Measurements from ENCODE around the gene TCF4.

TCF4 gene

DNA sequence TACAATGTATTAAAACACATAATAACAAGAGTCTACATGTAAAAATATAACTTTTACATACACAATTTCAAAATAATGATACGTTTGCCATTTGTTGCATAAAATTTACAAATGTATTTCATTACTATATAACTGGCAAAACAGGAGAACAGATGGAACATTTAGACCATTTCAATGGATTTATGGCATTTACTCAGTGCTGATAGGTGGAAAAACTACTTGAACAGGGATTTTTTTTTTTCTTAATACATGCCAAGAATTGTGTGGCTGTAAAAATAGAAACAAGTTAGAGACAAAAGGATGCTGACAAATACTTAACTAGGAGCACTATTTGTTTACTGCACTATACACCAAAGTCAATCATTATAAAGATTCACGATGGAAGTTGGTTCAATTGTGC, 361.9 kb downstream of the TCF4 start:
- H3K36me3 ChIP-seq (ENCODE audit: control insufficient read depth in 2 of 2, insufficient read depth in 1 of 2, low read length in 2 of 2) = peaks cover 14 to 19% of the 10 kb centered on the region in 2 experiments
- CTCF ChIA-PET = interaction anchor here (0.7 to 1.9 kb wide), 2 partner anchors 9 to 140 kb away, joined by 3 to 8 read pairs; no protein-coding TSS in a partner anchor
- no peak overlapping the region for H3K4me3 ChIP-seq (ENCODE audit: low read depth, low read length)
- TF ChIP-seq, protein P1, sequence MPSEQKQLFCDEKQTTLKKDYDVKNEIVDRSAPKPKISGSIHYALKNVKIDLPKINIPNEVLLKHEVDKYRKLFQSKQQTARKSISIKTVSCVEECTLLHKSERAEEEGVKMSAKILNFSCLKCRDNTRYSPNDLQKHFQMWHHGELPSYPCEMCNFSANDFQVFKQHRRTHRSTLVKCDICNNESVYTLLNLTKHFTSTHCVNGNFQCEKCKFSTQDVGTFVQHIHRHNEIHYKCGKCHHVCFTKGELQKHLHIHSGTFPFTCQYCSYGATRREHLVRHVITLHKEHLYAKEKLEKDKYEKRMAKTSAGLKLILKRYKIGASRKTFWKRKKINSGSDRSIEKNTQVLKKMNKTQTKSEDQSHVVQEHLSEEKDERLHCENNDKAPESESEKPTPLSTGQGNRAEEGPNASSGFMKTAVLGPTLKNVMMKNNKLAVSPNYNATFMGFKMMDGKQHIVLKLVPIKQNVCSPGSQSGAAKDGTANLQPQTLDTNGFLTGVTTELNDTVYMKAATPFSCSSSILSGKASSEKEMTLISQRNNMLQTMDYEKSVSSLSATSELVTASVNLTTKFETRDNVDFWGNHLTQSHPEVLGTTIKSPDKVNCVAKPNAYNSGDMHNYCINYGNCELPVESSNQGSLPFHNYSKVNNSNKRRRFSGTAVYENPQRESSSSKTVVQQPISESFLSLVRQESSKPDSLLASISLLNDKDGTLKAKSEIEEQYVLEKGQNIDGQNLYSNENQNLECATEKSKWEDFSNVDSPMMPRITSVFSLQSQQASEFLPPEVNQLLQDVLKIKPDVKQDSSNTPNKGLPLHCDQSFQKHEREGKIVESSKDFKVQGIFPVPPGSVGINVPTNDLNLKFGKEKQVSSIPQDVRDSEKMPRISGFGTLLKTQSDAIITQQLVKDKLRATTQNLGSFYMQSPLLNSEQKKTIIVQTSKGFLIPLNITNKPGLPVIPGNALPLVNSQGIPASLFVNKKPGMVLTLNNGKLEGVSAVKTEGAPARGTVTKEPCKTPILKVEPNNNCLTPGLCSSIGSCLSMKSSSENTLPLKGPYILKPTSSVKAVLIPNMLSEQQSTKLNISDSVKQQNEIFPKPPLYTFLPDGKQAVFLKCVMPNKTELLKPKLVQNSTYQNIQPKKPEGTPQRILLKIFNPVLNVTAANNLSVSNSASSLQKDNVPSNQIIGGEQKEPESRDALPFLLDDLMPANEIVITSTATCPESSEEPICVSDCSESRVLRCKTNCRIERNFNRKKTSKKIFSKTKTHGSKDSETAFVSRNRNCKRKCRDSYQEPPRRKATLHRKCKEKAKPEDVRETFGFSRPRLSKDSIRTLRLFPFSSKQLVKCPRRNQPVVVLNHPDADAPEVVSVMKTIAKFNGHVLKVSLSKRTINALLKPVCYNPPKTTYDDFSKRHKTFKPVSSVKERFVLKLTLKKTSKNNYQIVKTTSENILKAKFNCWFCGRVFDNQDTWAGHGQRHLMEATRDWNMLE (tag by site-specific recombination; conservative IDR thresholded peaks at IDR 0.05; ENCODE audit: low read depth) = no peak
- TF ChIP-seq PRDM1 (tag by site-specific recombination; IDR thresholded peaks at IDR 0.05) (no peak), ZNF394 (tag by site-specific recombination; IDR thresholded peaks at IDR 0.05; ENCODE audit: borderline replicate concordance) (no peak), ZNF112 (tag by site-specific recombination; IDR thresholded peaks at IDR 0.05) (no peak), TCF7L2 (IDR thresholded peaks at IDR 0.05; ENCODE audit: borderline replicate concordance, low read depth, low read length) (no peak), ZBTB7A (tag by site-specific recombination; IDR thresholded peaks at IDR 0.05; ENCODE audit: low read depth) (no peak), ZNF16 (tag by site-specific recombination; IDR thresholded peaks at IDR 0.05; ENCODE audit: low read depth) (no peak), ZNF311 (tag by site-specific recombination; IDR thresholded peaks at IDR 0.05; ENCODE audit: borderline replicate concordance) (no peak), ZNF426 (tag by site-specific recombination; IDR thresholded peaks at IDR 0.05) (no peak), ZBTB26 (tag by site-specific recombination; optimal IDR thresholded peaks at IDR 0.05) (no peak), REST (tag by site-specific recombination; IDR thresholded peaks at IDR 0.05) (no peak)
- TF ChIP-seq, protein P2, sequence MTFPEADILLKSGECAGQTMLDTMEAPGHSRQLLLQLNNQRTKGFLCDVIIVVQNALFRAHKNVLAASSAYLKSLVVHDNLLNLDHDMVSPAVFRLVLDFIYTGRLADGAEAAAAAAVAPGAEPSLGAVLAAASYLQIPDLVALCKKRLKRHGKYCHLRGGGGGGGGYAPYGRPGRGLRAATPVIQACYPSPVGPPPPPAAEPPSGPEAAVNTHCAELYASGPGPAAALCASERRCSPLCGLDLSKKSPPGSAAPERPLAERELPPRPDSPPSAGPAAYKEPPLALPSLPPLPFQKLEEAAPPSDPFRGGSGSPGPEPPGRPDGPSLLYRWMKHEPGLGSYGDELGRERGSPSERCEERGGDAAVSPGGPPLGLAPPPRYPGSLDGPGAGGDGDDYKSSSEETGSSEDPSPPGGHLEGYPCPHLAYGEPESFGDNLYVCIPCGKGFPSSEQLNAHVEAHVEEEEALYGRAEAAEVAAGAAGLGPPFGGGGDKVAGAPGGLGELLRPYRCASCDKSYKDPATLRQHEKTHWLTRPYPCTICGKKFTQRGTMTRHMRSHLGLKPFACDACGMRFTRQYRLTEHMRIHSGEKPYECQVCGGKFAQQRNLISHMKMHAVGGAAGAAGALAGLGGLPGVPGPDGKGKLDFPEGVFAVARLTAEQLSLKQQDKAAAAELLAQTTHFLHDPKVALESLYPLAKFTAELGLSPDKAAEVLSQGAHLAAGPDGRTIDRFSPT (tag by site-specific recombination; IDR thresholded peaks at IDR 0.05) = no peak
- H3K4me1 ChIP-seq (ENCODE audit: control insufficient read depth, insufficient read depth, low read length) = 0 out of 2 replicates have a peak, but pooled peaks cover 3% of the 10 kb centered on the region
- H3K27ac ChIP-seq (ENCODE audit: extremely low read depth, low read depth, low read length) = no peak overlapping the region
- POLR2A ChIA-PET = no interaction called here
- no peaks in the 10 kb centered on the region for H3K9me3 ChIP-seq (ENCODE audit: control insufficient read depth, insufficient read depth, low read depth, low read length)
